HG02759 (cell line): ENCODE data around the gene PAPOLG.

Experiments used
- ATAC-seq: cut with Tn5 transposase; IDR thresholded peaks from one replicate; pipeline ENCODE4 v1.9.1; 2021; ENCODE audit warnings: mild to moderate bottlenecking, moderate library complexity; ENCODE audit not compliant: unreplicated experiment

The PAPOLG gene

GRCh38 chr2:60756097-60757087 lies at the start of gene PAPOLG:
TSS of gene PAPOLG (plus strand) at chr2:60756268. CDS start at chr2:60756479, 211 bp downstream.
- ATAC-seq = peak; percentile 99

GRCh38 chr2:60707750-60708371 lies 48.2 kb upstream of the PAPOLG start:
- ATAC-seq = no peak

- ATAC-seq = no peak
Measured at GRCh38 chr2:60708630-60709320, 47.3 kb upstream of the PAPOLG start.

GRCh38 chr2:60710707-60711106 lies 45.4 kb upstream of the PAPOLG start:
- ATAC-seq = no peak

GRCh38 chr2:60715561-60715960 lies 40.5 kb upstream of the PAPOLG start:
- ATAC-seq = no peak

GRCh38 chr2:60717691-60718090 lies 38.4 kb upstream of the PAPOLG start:
- ATAC-seq = no peak

GRCh38 chr2:60719331-60719730 lies 36.7 kb upstream of the PAPOLG start:
- ATAC-seq = no peak

GRCh38 chr2:60725466-60725865 lies 30.6 kb upstream of the PAPOLG start:
- ATAC-seq = no peak

- no peak for ATAC-seq
Measured at GRCh38 chr2:60728855-60729254, 27.2 kb upstream of the PAPOLG start.

GRCh38 chr2:60735496-60736250 lies 20.4 kb upstream of the PAPOLG start:
- no peak for ATAC-seq

GRCh38 chr2:60738679-60739078 lies 17.4 kb upstream of the PAPOLG start:
- ATAC-seq = no peak

GRCh38 chr2:60739156-60739555 lies 16.9 kb upstream of the PAPOLG start:
- no peak for ATAC-seq

GRCh38 chr2:60741576-60741975 lies 14.5 kb upstream of the PAPOLG start:
- no peak for ATAC-seq

GRCh38 chr2:60742419-60742818 lies 13.6 kb upstream of the PAPOLG start:
- no peak for ATAC-seq

GRCh38 chr2:60745330-60745729 lies 10.7 kb upstream of the PAPOLG start:
- ATAC-seq = no peak

GRCh38 chr2:60745761-60746160 lies 10.3 kb upstream of the PAPOLG start:
- ATAC-seq = no peak

GRCh38 chr2:60746318-60746717 lies 9.8 kb upstream of the PAPOLG start:
- no peak for ATAC-seq

GRCh38 chr2:60759654-60760053 lies 3.6 kb downstream of the PAPOLG start:
- ATAC-seq = no peak

- ATAC-seq = no peak
Measured at GRCh38 chr2:60764736-60765534, 8.9 kb downstream of the PAPOLG start.

GRCh38 chr2:60766283-60766682 lies 10.2 kb downstream of the PAPOLG start:
- ATAC-seq = no peak
